Measurements from ENCODE around the gene EGFLAM. TPM values are rescaled to one million over a fixed set of nuclear protein-coding genes. Genes with fewer than 3 reads are reported as not detected.

EGFLAM gene
- total RNA-seq, 1 donor from 2014 or later = 0.69 TPM

DNA sequence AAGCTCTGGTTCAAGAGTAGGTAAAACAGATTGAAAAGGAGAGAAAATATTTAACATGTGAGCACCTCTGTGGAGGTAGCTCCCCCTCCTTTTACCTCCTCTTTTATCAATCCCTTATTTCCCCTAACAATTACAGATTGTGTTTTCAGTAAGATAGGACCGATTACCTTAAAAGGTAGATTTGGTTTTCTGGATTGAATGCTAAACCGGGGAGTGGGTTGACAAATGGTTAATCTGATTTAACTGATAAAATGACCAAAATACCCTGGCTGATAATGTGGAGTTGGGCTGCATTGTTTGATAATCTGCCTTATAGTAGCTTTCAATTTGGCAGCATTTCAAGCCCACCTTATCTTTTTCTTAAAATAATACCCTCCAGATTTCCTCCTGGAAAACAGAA is 83.9 kb downstream of the EGFLAM start:
- no peaks in the 10 kb centered on the region for H3K4me1 Mint-ChIP-seq (ENCODE audit: low read depth)
- TF ChIP-seq, protein P1, sequence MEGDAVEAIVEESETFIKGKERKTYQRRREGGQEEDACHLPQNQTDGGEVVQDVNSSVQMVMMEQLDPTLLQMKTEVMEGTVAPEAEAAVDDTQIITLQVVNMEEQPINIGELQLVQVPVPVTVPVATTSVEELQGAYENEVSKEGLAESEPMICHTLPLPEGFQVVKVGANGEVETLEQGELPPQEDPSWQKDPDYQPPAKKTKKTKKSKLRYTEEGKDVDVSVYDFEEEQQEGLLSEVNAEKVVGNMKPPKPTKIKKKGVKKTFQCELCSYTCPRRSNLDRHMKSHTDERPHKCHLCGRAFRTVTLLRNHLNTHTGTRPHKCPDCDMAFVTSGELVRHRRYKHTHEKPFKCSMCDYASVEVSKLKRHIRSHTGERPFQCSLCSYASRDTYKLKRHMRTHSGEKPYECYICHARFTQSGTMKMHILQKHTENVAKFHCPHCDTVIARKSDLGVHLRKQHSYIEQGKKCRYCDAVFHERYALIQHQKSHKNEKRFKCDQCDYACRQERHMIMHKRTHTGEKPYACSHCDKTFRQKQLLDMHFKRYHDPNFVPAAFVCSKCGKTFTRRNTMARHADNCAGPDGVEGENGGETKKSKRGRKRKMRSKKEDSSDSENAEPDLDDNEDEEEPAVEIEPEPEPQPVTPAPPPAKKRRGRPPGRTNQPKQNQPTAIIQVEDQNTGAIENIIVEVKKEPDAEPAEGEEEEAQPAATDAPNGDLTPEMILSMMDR (IDR thresholded peaks at IDR 0.05; ENCODE audit: unreplicated experiment) = no peak
- H3K9me3 Mint-ChIP-seq (ENCODE audit: low read depth) = no peaks in the 10 kb centered on the region
- H3K27me3 Mint-ChIP-seq = peaks cover 41% of the 10 kb centered on the region
- H3K36me3 Mint-ChIP-seq (ENCODE audit: insufficient read depth) = no peaks in the 10 kb centered on the region
- no peak for DNase-seq (ENCODE audit: low spot score, unreplicated experiment)
- H3K27ac Mint-ChIP-seq = no peak overlapping the region
- H3K4me3 Mint-ChIP-seq (ENCODE audit: low read depth) = no peak overlapping the region

DNA sequence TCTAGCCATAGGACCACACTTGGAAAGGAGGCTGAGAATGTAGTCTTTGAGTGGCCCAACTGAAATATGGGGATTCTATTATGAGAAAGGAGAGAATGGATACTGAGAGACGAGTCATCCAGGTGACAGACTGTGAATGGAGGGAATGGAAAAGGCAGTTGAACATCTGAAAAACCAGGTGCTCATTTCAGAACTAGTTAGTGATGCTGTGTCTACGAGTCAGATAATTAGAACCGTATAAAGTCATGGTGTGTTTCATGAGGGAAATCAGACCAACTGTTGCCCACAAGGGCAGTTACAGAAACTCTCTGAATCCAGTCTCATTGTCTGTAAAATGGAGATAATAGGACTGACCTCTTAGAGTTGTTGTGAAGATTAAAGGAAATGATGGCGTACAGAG is 86.5 kb downstream of the EGFLAM start:
- H3K9me3 Mint-ChIP-seq (ENCODE audit: low read depth) = no peaks in the 10 kb centered on the region
- no peak overlapping the region for H3K4me3 Mint-ChIP-seq (ENCODE audit: low read depth)
- H3K27me3 Mint-ChIP-seq = peaks cover 27% of the 10 kb centered on the region
- H3K36me3 Mint-ChIP-seq (ENCODE audit: insufficient read depth) = no peaks in the 10 kb centered on the region
- DNase-seq (ENCODE audit: low spot score, unreplicated experiment) = no peak
- no peaks in the 10 kb centered on the region for H3K4me1 Mint-ChIP-seq (ENCODE audit: low read depth)
- TF ChIP-seq, protein P1 (IDR thresholded peaks at IDR 0.05; ENCODE audit: unreplicated experiment) = no peak
- no peak overlapping the region for H3K27ac Mint-ChIP-seq

DNA sequence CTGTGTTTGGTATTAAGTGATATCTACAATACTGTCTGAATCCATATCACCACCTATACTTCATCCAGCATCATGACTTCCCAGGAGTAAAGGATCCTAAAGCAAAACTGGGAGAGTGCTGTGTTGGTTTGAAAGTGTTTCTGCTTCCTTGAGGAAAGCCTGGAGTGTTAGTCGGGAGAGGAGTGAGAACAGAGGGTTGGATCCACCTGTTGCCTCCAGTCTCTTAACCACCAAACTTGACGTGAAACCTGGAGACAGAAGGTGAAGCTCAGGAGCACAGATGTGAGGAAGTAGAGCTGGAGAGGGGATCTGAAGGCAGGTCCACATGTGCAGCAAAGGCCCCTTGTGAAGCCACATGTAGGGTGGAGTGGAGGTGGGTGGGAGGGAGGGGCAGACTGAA is 88.2 kb downstream of the EGFLAM start:
- H3K4me3 Mint-ChIP-seq (ENCODE audit: low read depth) = no peak overlapping the region
- TF ChIP-seq, protein P1 (IDR thresholded peaks at IDR 0.05; ENCODE audit: unreplicated experiment) = no peak
- peaks cover 18% of the 10 kb centered on the region for H3K27me3 Mint-ChIP-seq
- no peaks in the 10 kb centered on the region for H3K9me3 Mint-ChIP-seq (ENCODE audit: low read depth)
- H3K27ac Mint-ChIP-seq = no peak overlapping the region
- H3K4me1 Mint-ChIP-seq (ENCODE audit: low read depth) = no peaks in the 10 kb centered on the region
- no peaks in the 10 kb centered on the region for H3K36me3 Mint-ChIP-seq (ENCODE audit: insufficient read depth)
- no peak for DNase-seq (ENCODE audit: low spot score, unreplicated experiment)

DNA sequence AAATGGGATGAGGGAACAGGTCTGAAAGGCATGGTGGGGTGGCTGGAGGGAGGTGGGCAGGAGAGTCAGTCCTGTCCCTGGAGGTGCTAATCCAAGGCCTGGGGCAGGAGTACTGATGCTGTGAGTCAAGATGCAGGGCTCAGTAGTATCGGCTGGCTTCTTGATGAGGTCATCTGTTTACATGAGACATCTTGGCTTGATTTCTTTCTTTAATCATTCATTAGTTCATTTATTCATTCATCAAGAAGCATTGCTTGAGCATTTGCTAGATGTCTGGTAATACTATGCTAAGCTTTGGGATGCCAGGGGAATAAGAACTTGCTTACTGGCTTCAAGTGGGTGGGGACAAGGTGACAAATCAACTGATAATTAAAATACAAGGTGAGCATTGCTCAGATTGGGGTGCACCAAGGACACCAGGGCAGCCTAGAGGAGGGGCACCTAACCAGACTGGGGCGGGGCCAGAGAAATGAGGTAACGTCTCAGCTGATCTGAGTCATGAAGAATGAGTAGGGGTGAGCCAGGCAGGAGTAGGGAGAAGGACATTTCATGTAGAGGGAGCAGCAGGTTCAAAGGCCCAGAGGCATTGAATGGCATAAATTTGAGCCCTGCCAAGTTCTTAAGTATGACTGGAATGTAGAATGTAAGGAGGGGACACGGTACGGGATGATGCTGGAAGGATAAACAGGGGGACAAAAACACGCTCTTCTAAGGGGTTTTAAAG is 88.8 kb downstream of the EGFLAM start:
- TF ChIP-seq, protein P1 (IDR thresholded peaks at IDR 0.05; ENCODE audit: unreplicated experiment) = no peak
- H3K4me3 Mint-ChIP-seq (ENCODE audit: low read depth) = no peak overlapping the region
- no peaks in the 10 kb centered on the region for H3K36me3 Mint-ChIP-seq (ENCODE audit: insufficient read depth)
- H3K4me1 Mint-ChIP-seq (ENCODE audit: low read depth) = no peaks in the 10 kb centered on the region
- DNase-seq (ENCODE audit: low spot score, unreplicated experiment) = no peak
- H3K9me3 Mint-ChIP-seq (ENCODE audit: low read depth) = no peaks in the 10 kb centered on the region
- peaks cover 13% of the 10 kb centered on the region for H3K27me3 Mint-ChIP-seq
- H3K27ac Mint-ChIP-seq = no peak overlapping the region

DNA sequence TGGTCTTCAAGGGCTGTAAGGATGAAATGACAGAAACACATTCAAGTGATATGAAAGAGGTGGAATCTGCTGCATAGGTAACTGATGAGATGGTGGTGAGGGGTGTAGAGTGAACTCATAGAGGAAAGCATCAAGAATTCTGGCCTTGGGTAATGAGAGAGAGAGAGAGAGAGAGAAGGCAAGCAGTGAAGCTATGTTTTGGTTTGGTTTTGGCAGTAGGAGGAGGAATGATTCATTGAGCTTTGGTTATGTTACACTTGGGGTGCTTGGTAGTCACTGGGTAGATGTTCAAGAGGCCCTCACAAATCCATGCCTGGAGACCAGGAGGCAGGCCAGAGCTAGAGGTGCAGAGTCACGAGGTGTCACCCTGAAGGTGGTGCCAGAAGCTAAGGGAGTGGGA is 89.5 kb downstream of the EGFLAM start:
- TF ChIP-seq, protein P1 (IDR thresholded peaks at IDR 0.05; ENCODE audit: unreplicated experiment) = no peak
- Mint-ChIP-seq H3K27ac (no peak overlapping the region), H3K4me1 (ENCODE audit: low read depth) (no peaks in the 10 kb centered on the region), H3K4me3 (ENCODE audit: low read depth) (no peak overlapping the region), H3K36me3 (ENCODE audit: insufficient read depth) (no peaks in the 10 kb centered on the region), H3K9me3 (ENCODE audit: low read depth) (no peaks in the 10 kb centered on the region), H3K27me3 (peaks cover 13% of the 10 kb centered on the region)
- DNase-seq (ENCODE audit: low spot score, unreplicated experiment) = no peak
